ENCODE data around the gene CDO1. TPM values are rescaled to one million over a fixed set of nuclear protein-coding genes. Genes with fewer than 3 reads are reported as not detected.

The CDO1 gene
- total and polyA plus RNA-seq, 2 experiments from 2014 or later = 24.5 to 29.2 TPM

DNA sequence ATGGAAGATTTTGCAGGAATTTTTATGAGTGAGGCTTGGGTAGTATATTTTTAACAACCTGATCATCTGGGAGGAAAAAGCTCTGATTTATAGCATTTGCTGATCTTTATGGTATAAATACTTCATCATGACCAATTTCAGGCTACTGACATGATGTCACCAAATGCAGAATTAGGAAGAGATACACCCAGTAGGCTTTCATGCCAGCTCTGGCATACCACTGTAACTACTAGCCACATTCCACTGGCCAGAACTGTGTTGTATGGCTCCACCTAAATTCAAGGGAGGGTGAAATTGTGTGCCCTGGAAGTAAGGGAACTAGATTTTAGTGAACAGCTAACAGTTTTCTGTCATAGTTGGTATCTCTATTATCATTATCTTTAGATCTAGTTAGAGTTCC, 42.9 kb upstream of the CDO1 start:
- peaks cover 90% of the 10 kb centered on the region for H3K79me2 ChIP-seq (replicated peaks; ENCODE audit: insufficient read depth)
- no peaks in the 10 kb centered on the region for H3F3A ChIP-seq (replicated peaks; ENCODE audit: low read depth)
- Mint-ChIP-seq H3K27me3 (ENCODE audit: insufficient read depth, low read depth, poor library complexity) (peaks cover 3% of the 10 kb centered on the region), H3K9me3 (no peaks in the 10 kb centered on the region; the same call in 2 of the 3 replicates), H3K4me3 (no peak overlapping the region), H3K4me1 (peaks cover 31% of the 10 kb centered on the region), H3K27ac (no peak overlapping the region), H3K36me3 (ENCODE audit: low read depth) (peaks cover 4% of the 10 kb centered on the region; the same call in 2 of the 3 replicates)
- H3K4me3 ChIP-seq = no peak overlapping the region
- no peaks in the 10 kb centered on the region for H3K27me3 ChIP-seq (ENCODE audit: insufficient read depth)
- H3K4me2 ChIP-seq = no peak overlapping the region
- peaks cover 4% of the 10 kb centered on the region; the same call in 1 of the 2 replicates for H4K20me1 ChIP-seq (replicated peaks; ENCODE audit: insufficient read depth)
- TF ChIP-seq STAT1 (IDR thresholded peaks at IDR 0.05; ENCODE audit: unreplicated experiment) (no peak), EZH2 (IDR thresholded peaks at IDR 0.05; ENCODE audit: low read depth, unreplicated experiment) (no peak), POLR2AphosphoS5 (IDR thresholded peaks at IDR 0.05; ENCODE audit: low read depth) (no peak), CREB1 (CRISPR knock-in tag; IDR thresholded peaks at IDR 0.05; ENCODE audit: low read depth) (no peak), NANOG (IDR thresholded peaks at IDR 0.05; ENCODE audit: borderline replicate concordance) (no peak), ZNF331 (CRISPR knock-in tag; IDR thresholded peaks at IDR 0.05; ENCODE audit: low read depth) (no peak), ZNF114 (CRISPR knock-in tag; IDR thresholded peaks at IDR 0.05) (no peak)
- TF ChIP-seq, protein P1, sequence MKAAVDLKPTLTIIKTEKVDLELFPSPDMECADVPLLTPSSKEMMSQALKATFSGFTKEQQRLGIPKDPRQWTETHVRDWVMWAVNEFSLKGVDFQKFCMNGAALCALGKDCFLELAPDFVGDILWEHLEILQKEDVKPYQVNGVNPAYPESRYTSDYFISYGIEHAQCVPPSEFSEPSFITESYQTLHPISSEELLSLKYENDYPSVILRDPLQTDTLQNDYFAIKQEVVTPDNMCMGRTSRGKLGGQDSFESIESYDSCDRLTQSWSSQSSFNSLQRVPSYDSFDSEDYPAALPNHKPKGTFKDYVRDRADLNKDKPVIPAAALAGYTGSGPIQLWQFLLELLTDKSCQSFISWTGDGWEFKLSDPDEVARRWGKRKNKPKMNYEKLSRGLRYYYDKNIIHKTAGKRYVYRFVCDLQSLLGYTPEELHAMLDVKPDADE (IDR thresholded peaks at IDR 0.05) = no peak
- TF ChIP-seq, protein P2, sequence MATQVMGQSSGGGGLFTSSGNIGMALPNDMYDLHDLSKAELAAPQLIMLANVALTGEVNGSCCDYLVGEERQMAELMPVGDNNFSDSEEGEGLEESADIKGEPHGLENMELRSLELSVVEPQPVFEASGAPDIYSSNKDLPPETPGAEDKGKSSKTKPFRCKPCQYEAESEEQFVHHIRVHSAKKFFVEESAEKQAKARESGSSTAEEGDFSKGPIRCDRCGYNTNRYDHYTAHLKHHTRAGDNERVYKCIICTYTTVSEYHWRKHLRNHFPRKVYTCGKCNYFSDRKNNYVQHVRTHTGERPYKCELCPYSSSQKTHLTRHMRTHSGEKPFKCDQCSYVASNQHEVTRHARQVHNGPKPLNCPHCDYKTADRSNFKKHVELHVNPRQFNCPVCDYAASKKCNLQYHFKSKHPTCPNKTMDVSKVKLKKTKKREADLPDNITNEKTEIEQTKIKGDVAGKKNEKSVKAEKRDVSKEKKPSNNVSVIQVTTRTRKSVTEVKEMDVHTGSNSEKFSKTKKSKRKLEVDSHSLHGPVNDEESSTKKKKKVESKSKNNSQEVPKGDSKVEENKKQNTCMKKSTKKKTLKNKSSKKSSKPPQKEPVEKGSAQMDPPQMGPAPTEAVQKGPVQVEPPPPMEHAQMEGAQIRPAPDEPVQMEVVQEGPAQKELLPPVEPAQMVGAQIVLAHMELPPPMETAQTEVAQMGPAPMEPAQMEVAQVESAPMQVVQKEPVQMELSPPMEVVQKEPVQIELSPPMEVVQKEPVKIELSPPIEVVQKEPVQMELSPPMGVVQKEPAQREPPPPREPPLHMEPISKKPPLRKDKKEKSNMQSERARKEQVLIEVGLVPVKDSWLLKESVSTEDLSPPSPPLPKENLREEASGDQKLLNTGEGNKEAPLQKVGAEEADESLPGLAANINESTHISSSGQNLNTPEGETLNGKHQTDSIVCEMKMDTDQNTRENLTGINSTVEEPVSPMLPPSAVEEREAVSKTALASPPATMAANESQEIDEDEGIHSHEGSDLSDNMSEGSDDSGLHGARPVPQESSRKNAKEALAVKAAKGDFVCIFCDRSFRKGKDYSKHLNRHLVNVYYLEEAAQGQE (IDR thresholded peaks at IDR 0.05; ENCODE audit: unreplicated experiment) = no peak
- TF ChIP-seq, protein P3, sequence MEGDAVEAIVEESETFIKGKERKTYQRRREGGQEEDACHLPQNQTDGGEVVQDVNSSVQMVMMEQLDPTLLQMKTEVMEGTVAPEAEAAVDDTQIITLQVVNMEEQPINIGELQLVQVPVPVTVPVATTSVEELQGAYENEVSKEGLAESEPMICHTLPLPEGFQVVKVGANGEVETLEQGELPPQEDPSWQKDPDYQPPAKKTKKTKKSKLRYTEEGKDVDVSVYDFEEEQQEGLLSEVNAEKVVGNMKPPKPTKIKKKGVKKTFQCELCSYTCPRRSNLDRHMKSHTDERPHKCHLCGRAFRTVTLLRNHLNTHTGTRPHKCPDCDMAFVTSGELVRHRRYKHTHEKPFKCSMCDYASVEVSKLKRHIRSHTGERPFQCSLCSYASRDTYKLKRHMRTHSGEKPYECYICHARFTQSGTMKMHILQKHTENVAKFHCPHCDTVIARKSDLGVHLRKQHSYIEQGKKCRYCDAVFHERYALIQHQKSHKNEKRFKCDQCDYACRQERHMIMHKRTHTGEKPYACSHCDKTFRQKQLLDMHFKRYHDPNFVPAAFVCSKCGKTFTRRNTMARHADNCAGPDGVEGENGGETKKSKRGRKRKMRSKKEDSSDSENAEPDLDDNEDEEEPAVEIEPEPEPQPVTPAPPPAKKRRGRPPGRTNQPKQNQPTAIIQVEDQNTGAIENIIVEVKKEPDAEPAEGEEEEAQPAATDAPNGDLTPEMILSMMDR (conservative IDR thresholded peaks at IDR 0.05; ENCODE audit: low read depth in 2 of 2) = no peak
- no peak overlapping the region for H2AFZ ChIP-seq
- no peak overlapping the region for H3K27ac ChIP-seq (ENCODE audit: low read depth)
- no peaks in the 10 kb centered on the region for H3K36me3 ChIP-seq (ENCODE audit: insufficient read depth)
- no peaks in the 10 kb centered on the region; the same call in 1 of the 2 replicates for H3K9me2 ChIP-seq (ENCODE audit: insufficient read depth)
- H3K4me1 ChIP-seq (ENCODE audit: insufficient read depth) = peaks cover 12% of the 10 kb centered on the region; the same call in 1 of the 2 replicates
- no peak for ATAC-seq
- no peak for DNase-seq (ENCODE audit: low spot score)

Measured in GM23338 (cell line).